NCI-H2196 treated with DMSO at 0.1 percent for 48 hours (cell line): ENCODE results near the gene ASF1A.

Experiments
- DNase-seq: peaks from one replicate; lab custom pipeline; 2025; ENCODE audit not compliant: unreplicated experiment; lab: John Stamatoyannopoulos, UW

The ASF1A gene

GRCh38 chr6:118912646-118913045 is 18.7 kb downstream of the ASF1A start:
- no peak for DNase-seq

- DNase-seq = no peak
Measured at GRCh38 chr6:118913161-118913560, 19.2 kb downstream of the ASF1A start.

- no peak for DNase-seq
Measured at GRCh38 chr6:118914598-118914997, 20.6 kb downstream of the ASF1A start.

GRCh38 chr6:118917546-118918328 is 23.8 kb downstream of the ASF1A start:
- DNase-seq = no peak

GRCh38 chr6:118918329-118918725 is 24.4 kb downstream of the ASF1A start:
- no peak for DNase-seq

GRCh38 chr6:118921084-118921483 is 27.1 kb downstream of the ASF1A start:
- no peak for DNase-seq

GRCh38 chr6:118923035-118923434 is 29.1 kb downstream of the ASF1A start:
- no peak for DNase-seq

GRCh38 chr6:118930680-118931079 is 36.7 kb downstream of the ASF1A start:
- DNase-seq = no peak

- no peak for DNase-seq
Measured at GRCh38 chr6:118931436-118931835, 37.5 kb downstream of the ASF1A start.

- DNase-seq = no peak
Measured at GRCh38 chr6:118932421-118932820, 38.5 kb downstream of the ASF1A start.

- DNase-seq = no peak
Measured at GRCh38 chr6:118933855-118934460, 40.0 kb downstream of the ASF1A start.

- peak; percentile 89 for DNase-seq
Measured at GRCh38 chr6:118934461-118935330, 40.7 kb downstream of the ASF1A start, which contains the start of gene MCM9. TSS of gene MCM9 (minus strand) at chr6:118935159. CDS start at chr6:118931723, 3,436 bp downstream.

- no peak for DNase-seq
Measured at GRCh38 chr6:118935331-118935668, 41.3 kb downstream of the ASF1A start.

GRCh38 chr6:118935978-118936703 is 42.2 kb downstream of the ASF1A start:
- no peak for DNase-seq

GRCh38 chr6:118939683-118940082 is 45.7 kb downstream of the ASF1A start:
- no peak for DNase-seq

- DNase-seq = no peak
Measured at GRCh38 chr6:118940770-118941169, 46.8 kb downstream of the ASF1A start.

- no peak for DNase-seq
Measured at GRCh38 chr6:118945217-118945616, 51.3 kb downstream of the ASF1A start.

- DNase-seq = no peak
Measured at GRCh38 chr6:118952683-118953082, 58.7 kb downstream of the ASF1A start.

GRCh38 chr6:118953391-118953790 is 59.4 kb downstream of the ASF1A start:
- no peak for DNase-seq
